ENCODE measurements around the gene CDC42EP5.
"Not testable (repeated sequence)": the region's sequence is repeated elsewhere in the genome, so short reads cannot be mapped to it uniquely, and the experiment has no call there.

CDC42EP5 gene

GRCh38 chr19:54493967-54494585 lies 21.0 kb upstream of the CDC42EP5 start:
- no peak for TF ChIP-seq Cebpa-rat (IDR thresholded peaks at IDR 0.05)
- Histone ChIP-seq H3K9me3 (replicated peaks in 1 of 11) (no peaks in the 10 kb centered on the region), H3K4me1 (peaks cover 0 to 86% (median 71%) of the 10 kb centered on the region in 10 experiments; a peak in 17 of 20 replicates), H3K27me3 (peaks cover 0 to 68% (median 0%) of the 10 kb centered on the region in 11 experiments; a peak in 5 of 22 replicates), H3K9ac (no peak overlapping the region), H3K4me3 (no peak overlapping the region), H4K20me1 (no peaks in the 10 kb centered on the region), H3K4me2 (peak overlapping the region in 8 of 11 experiments; percentile 4 to 42 (median 18); a peak in 9 of 22 replicates), H3K27ac (no peak overlapping the region), H3K36me3 (no peaks in the 10 kb centered on the region)

- Histone ChIP-seq H3K4me2 (peak overlapping the region in 3 of 11 experiments; percentile 7 to 46 (median 39); a peak in 5 of 22 replicates), H3K27me3 (peaks cover 0 to 66% (median 0%) of the 10 kb centered on the region in 11 experiments; a peak in 5 of 22 replicates), H3K27ac (peak overlapping the region in 5 of 11 experiments; percentile 19 to 63 (median 51); a peak in 3 of 22 replicates), H3K4me1 (peaks cover 0 to 76% (median 61%) of the 10 kb centered on the region in 10 experiments; a peak in 17 of 20 replicates)
- H3K4me3 ChIP-seq; H3K9ac ChIP-seq; H4K20me1 ChIP-seq; H3K9me3 ChIP-seq (replicated peaks in 1 of 11); H3K36me3 ChIP-seq: not testable (repeated sequence)
These were observed 20.0 kb upstream of the CDC42EP5 start for GRCh38 chr19:54493056-54493455.

- no peaks in the 10 kb centered on the region for H3K36me3 ChIP-seq
- H3K4me3 ChIP-seq, result no peak overlapping the region
- no peaks in the 10 kb centered on the region for H4K20me1 ChIP-seq
- H3K4me2 ChIP-seq, result peak overlapping the region in 5 of 11 experiments; percentile 7 to 46 (median 38); a peak in 7 of 22 replicates
- H3K9me3 ChIP-seq (replicated peaks in 1 of 11), result no peaks in the 10 kb centered on the region
- H3K4me1 ChIP-seq, result peaks cover 0 to 71% (median 56%) of the 10 kb centered on the region in 10 experiments; a peak in 17 of 20 replicates
- H3K27ac ChIP-seq, result peak overlapping the region in 9 of 11 experiments; percentile 19 to 63 (median 42); a peak in 15 of 22 replicates
- TF ChIP-seq Cebpa-rat (IDR thresholded peaks at IDR 0.05), result no peak
- H3K9ac ChIP-seq, result no peak overlapping the region; a peak in 1 of 22 replicates
- peaks cover 0 to 63% (median 0%) of the 10 kb centered on the region in 11 experiments; a peak in 5 of 22 replicates for H3K27me3 ChIP-seq
These were observed 19.5 kb upstream of the CDC42EP5 start for GRCh38 chr19:54492568-54492967.

- Histone ChIP-seq H3K4me2 (no peak overlapping the region; a peak in 1 of 22 replicates), H3K4me3 (no peak overlapping the region), H3K4me1 (peaks cover 7 to 58% (median 45%) of the 10 kb centered on the region in 10 experiments), H3K9me3 (replicated peaks in 1 of 11) (no peaks in the 10 kb centered on the region), H3K27ac (no peak overlapping the region), H3K9ac (no peak overlapping the region), H4K20me1 (no peaks in the 10 kb centered on the region), H3K36me3 (no peaks in the 10 kb centered on the region), H3K27me3 (peaks cover 0 to 56% (median 0%) of the 10 kb centered on the region in 11 experiments; a peak in 5 of 22 replicates)
- no peak for TF ChIP-seq Cebpa-rat (IDR thresholded peaks at IDR 0.05)
These were observed 16.7 kb upstream of the CDC42EP5 start for GRCh38 chr19:54489766-54490165.

GRCh38 chr19:54489341-54489740 lies 16.2 kb upstream of the CDC42EP5 start:
- H3K9ac ChIP-seq, result no peak overlapping the region
- TF ChIP-seq Cebpa-rat (IDR thresholded peaks at IDR 0.05), result no peak
- no peak overlapping the region for H3K4me2 ChIP-seq
- peaks cover 7 to 53% (median 43%) of the 10 kb centered on the region in 10 experiments for H3K4me1 ChIP-seq
- no peaks in the 10 kb centered on the region for H4K20me1 ChIP-seq
- H3K9me3 ChIP-seq (replicated peaks in 1 of 11), result no peaks in the 10 kb centered on the region
- H3K4me3 ChIP-seq, result no peak overlapping the region
- no peaks in the 10 kb centered on the region for H3K36me3 ChIP-seq
- no peak overlapping the region for H3K27ac ChIP-seq
- peaks cover 0 to 59% (median 0%) of the 10 kb centered on the region in 11 experiments; a peak in 6 of 22 replicates for H3K27me3 ChIP-seq

GRCh38 chr19:54485851-54486250 lies 12.8 kb upstream of the CDC42EP5 start:
- peaks cover 29 to 47% (median 41%) of the 10 kb centered on the region in 10 experiments for H3K4me1 ChIP-seq
- H3K27ac ChIP-seq, result no peak overlapping the region
- no peak for TF ChIP-seq Cebpa-rat (IDR thresholded peaks at IDR 0.05)
- peak overlapping the region in 9 of 11 experiments; percentile 2 to 42 (median 17); a peak in 11 of 22 replicates for H3K4me2 ChIP-seq
- H4K20me1 ChIP-seq, result no peaks in the 10 kb centered on the region
- no peak overlapping the region for H3K4me3 ChIP-seq
- peaks cover 0 to 75% (median 0%) of the 10 kb centered on the region in 11 experiments; a peak in 6 of 22 replicates for H3K27me3 ChIP-seq
- no peak overlapping the region for H3K9ac ChIP-seq
- H3K9me3 ChIP-seq (replicated peaks in 1 of 11), result no peaks in the 10 kb centered on the region
- H3K36me3 ChIP-seq, result no peaks in the 10 kb centered on the region

GRCh38 chr19:54484451-54484850 lies 11.4 kb upstream of the CDC42EP5 start:
- Histone ChIP-seq H3K36me3 (no peaks in the 10 kb centered on the region), H3K27ac (no peak overlapping the region), H3K27me3 (peaks cover 0 to 71% (median 0%) of the 10 kb centered on the region in 11 experiments; a peak in 6 of 22 replicates), H3K4me3 (no peak overlapping the region), H4K20me1 (no peaks in the 10 kb centered on the region; a peak in 1 of 22 replicates), H3K9ac (no peak overlapping the region), H3K9me3 (replicated peaks in 1 of 11) (no peaks in the 10 kb centered on the region), H3K4me1 (peaks cover 39 to 52% (median 46%) of the 10 kb centered on the region in 10 experiments), H3K4me2 (no peak overlapping the region)
- no peak for TF ChIP-seq Cebpa-rat (IDR thresholded peaks at IDR 0.05)

GRCh38 chr19:54482889-54483288 lies 9.8 kb upstream of the CDC42EP5 start:
- Histone ChIP-seq H3K36me3 (no peaks in the 10 kb centered on the region), H4K20me1 (peaks cover 0 to 5% (median 0%) of the 10 kb centered on the region in 11 experiments; a peak in 4 of 22 replicates), H3K9ac (no peak overlapping the region), H3K4me1 (peaks cover 39 to 55% (median 46%) of the 10 kb centered on the region in 10 experiments), H3K9me3 (replicated peaks in 1 of 11) (no peaks in the 10 kb centered on the region), H3K4me3 (no peak overlapping the region), H3K27me3 (peaks cover 0 to 66% (median 0%) of the 10 kb centered on the region in 11 experiments; a peak in 7 of 22 replicates), H3K4me2 (peak overlapping the region; percentile 49 to 75 (median 66); a peak in 21 of 22 replicates), H3K27ac (no peak overlapping the region)
- no peak for TF ChIP-seq Cebpa-rat (IDR thresholded peaks at IDR 0.05)

- H3K4me2 ChIP-seq, result peak overlapping the region in 10 of 11 experiments; percentile 11 to 72 (median 50); a peak in 9 of 22 replicates
These were observed 8.3 kb upstream of the CDC42EP5 start for GRCh38 chr19:54481326-54481930.

More at GRCh38 chr19:54481326-54481930, 8.3 kb upstream of the CDC42EP5 start:
- Histone ChIP-seq H3K9ac (no peak overlapping the region), H3K4me3 (no peak overlapping the region), H3K9me3 (replicated peaks in 1 of 11) (no peaks in the 10 kb centered on the region), H3K27me3 (peaks cover 0 to 81% (median 0%) of the 10 kb centered on the region in 11 experiments; a peak in 8 of 22 replicates), H3K36me3 (no peaks in the 10 kb centered on the region), H3K4me1 (peaks cover 39 to 57% (median 46%) of the 10 kb centered on the region in 10 experiments), H4K20me1 (peaks cover 0 to 8% (median 0%) of the 10 kb centered on the region in 11 experiments; a peak in 4 of 22 replicates), H3K27ac (no peak overlapping the region)
- TF ChIP-seq Cebpa-rat (IDR thresholded peaks at IDR 0.05), result no peak

Measured in BLaER1 treated with 17β-estradiol and CSF1 and Interleukin-3, amounts not matched to agents 10 nM and 100 nM (cell line).